B cell (primary cell): ENCODE results near the gene PGA5. TPM values are rescaled to one million over a fixed set of nuclear protein-coding genes. Genes with fewer than 3 reads are reported as not detected.

ENCODE experiments used
- ATAC-seq: fragments of 200-7000 bp; cut with Tn5 transposase; one replicate; pipeline ENCODE4 v1.10.0; 2021; ENCODE audit warnings: low read depth, mild to moderate bottlenecking, moderate number of reproducible peaks, moderate library complexity
- CTCF ChIA-PET: fragments of 350-600 bp; sonication (Branson Sonifier 250); formaldehyde crosslinking; loops from one replicate; lab custom pipeline; 2021; ENCODE audit warnings: antibody characterized with exemption, inconsistent platforms; lab: Charles Lee
- POLR2A ChIA-PET: fragments of 350-600 bp; sonication (Branson Sonifier 250); formaldehyde crosslinking; loops from one replicate; lab custom pipeline; 2021; ENCODE audit warnings: antibody characterized with exemption; lab: Charles Lee
- DNase-seq: peaks from one replicate; pipeline ENCODE4 v3.0.0; 2013
- H2AFZ ChIP-seq: 2 replicates; pipeline ENCODE4 v1.6.1; 2012; ENCODE audit warnings: mild to moderate bottlenecking, low read depth, low read length; ENCODE audit not compliant: insufficient read depth, poor library complexity, severe bottlenecking
- H3K27ac ChIP-seq, 2 donors: 1 replicate in 1 of 2; 2 replicates in 1 of 2; pipeline ENCODE4 v1.5.1; 2012 to 2013; ENCODE audit warnings: low read length in 2 of 2, mild to moderate bottlenecking in 2 of 2, moderate library complexity in 1 of 2
- H3K27me3 ChIP-seq, 4 experiments: fragments of 200-600 bp in 1 of 4; sonication (generic) in 1 of 4; replicated peaks in 1 of 4; 1 replicate in 2 of 4; 2 replicates in 2 of 4; pipeline versions ENCODE4 v1.6.1 to v1.7.0; 2013 to 2016; ENCODE audit warnings: low read length in 3 of 4, mild to moderate bottlenecking in 2 of 4, mixed read lengths in 1 of 4, moderate library complexity in 1 of 4; ENCODE audit not compliant: insufficient read depth in 4 of 4, control insufficient read depth in 3 of 4; ENCODE audit errors: control extremely low read depth in 1 of 4
- H3K36me3 ChIP-seq, 2 experiments: replicated peaks in 1 of 2; 1 replicate in 1 of 2; 2 replicates in 1 of 2; pipeline versions ENCODE4 v1.6.1 to v1.7.1; 2013; ENCODE audit warnings: low read length in 1 of 2; ENCODE audit not compliant: insufficient read depth in 2 of 2, control insufficient read depth in 1 of 2; ENCODE audit errors: control extremely low read depth in 1 of 2, extremely low read depth in 1 of 2
- H3K4me1 ChIP-seq, 2 donors: fragments of 200-600 bp in 1 of 2; sonication (generic) in 1 of 2; 1 replicate in 1 of 2; 2 replicates in 1 of 2; pipeline versions ENCODE4 v1.5.1 to v1.6.1; 2013 to 2017; ENCODE audit warnings: low read length in 2 of 2; ENCODE audit not compliant: control insufficient read depth in 2 of 2, insufficient read depth in 2 of 2
- H3K4me2 ChIP-seq: replicated peaks from 2 replicates; pipeline ENCODE3; 2012; ENCODE audit warnings: mild to moderate bottlenecking, low read depth, low read length; ENCODE audit not compliant: poor library complexity, severe bottlenecking
- H3K4me3 ChIP-seq, 5 experiments: fragments of 200-600 bp in 1 of 5; sonication (generic) in 1 of 5; 1 replicate in 3 of 5; 2 replicates in 2 of 5; pipeline versions ENCODE4 v1.5.1 to v1.7.0; 2011 to 2016; ENCODE audit warnings: low read length in 4 of 5, mild to moderate bottlenecking in 4 of 5, low read depth in 2 of 5, control low read depth in 1 of 5, moderate library complexity in 1 of 5; ENCODE audit not compliant: insufficient read depth in 1 of 5; ENCODE audit errors: control extremely low read depth in 1 of 5, extremely low read depth in 1 of 5
- H3K79me2 ChIP-seq: fragments of 200-600 bp; sonication (generic); one replicate; pipeline ENCODE4 v1.6.0; 2016; ENCODE audit warnings: low read length; ENCODE audit not compliant: control insufficient read depth, insufficient read depth
- H3K9ac ChIP-seq: fragments of 200-600 bp; sonication (generic); 2 replicates; pipeline ENCODE4 v1.6.1; 2017; ENCODE audit warnings: mild to moderate bottlenecking, low read length, moderate library complexity
- H3K9me3 ChIP-seq, 3 donors: one replicate each; pipeline versions ENCODE4 v1.6.1 to v1.7.1; 2013; ENCODE audit warnings: low read length in 2 of 3; ENCODE audit not compliant: control insufficient read depth in 2 of 3, insufficient read depth in 1 of 3; ENCODE audit errors: control extremely low read depth in 1 of 3
- H4K20me1 ChIP-seq: 2 replicates; pipeline ENCODE4 v1.6.0; 2012; ENCODE audit warnings: mild to moderate bottlenecking, low read length; ENCODE audit not compliant: insufficient read depth, control insufficient read depth, poor library complexity, severe bottlenecking
- H3K27ac Mint-ChIP-seq: one replicate; pipeline ENCODE4 v1.8.0; 2021; ENCODE audit warnings: mixed read lengths
- H3K27me3 Mint-ChIP-seq: one replicate; pipeline ENCODE4 v1.8.0; 2021; ENCODE audit warnings: mixed read lengths
- H3K4me1 Mint-ChIP-seq: one replicate; pipeline ENCODE4 v1.8.0; 2021; ENCODE audit warnings: mixed read lengths
- H3K4me3 Mint-ChIP-seq: one replicate; pipeline ENCODE4 v1.8.0; 2021; ENCODE audit warnings: mixed read lengths
- H3K9me3 Mint-ChIP-seq: one replicate; pipeline ENCODE4 v1.8.0; 2022; ENCODE audit warnings: mixed read lengths; ENCODE audit not compliant: insufficient read depth
- EZH2 ChIP-seq: IDR thresholded peaks from 2 replicates; pipeline ENCODE4 v1.6.1; 2012; ENCODE audit warnings: borderline replicate concordance, low read depth, mild to moderate bottlenecking, moderate library complexity, low read length; ENCODE audit not compliant: insufficient read depth, poor library complexity, severe bottlenecking
- WGBS: methylation state at CpG from one replicate; pipeline ENCODE4 v1.1.5; 2013; ENCODE audit warnings: missing lambda C conversion rate; ENCODE audit not compliant: insufficient coverage; 5-methylcytosine and 5-hydroxymethylcytosine counted together
- intact Hi-C: fragments of 100-400 bp; cut with micrococcal nuclease; formaldehyde crosslinking; loops from one replicate; pipeline ENCODE4 v1.10.0; 2022
- polyA plus RNA-seq: library from polyadenylated mRNA; depleted of rRNA; stranded (reverse); fragments of >200 nt; gene quantifications from 2 replicates; pipeline ENCODE4 v1.2.3, GENCODE V29; 2012
- total RNA-seq, 2 donors: library from RNA; stranded (reverse); fragments of 120-200 nt in 1 of 2; gene quantifications; 1 replicate in 1 of 2; 2 replicates in 1 of 2; pipeline versions ENCODE4 v1.2.3 to v1.2.4, GENCODE V29; 2013 to 2022
- TF ChIP-seq, protein P1 (sequence below): fragments of 200-600 bp; IDR thresholded peaks from one replicate; pipeline ENCODE4 v1.8.0; 2022; ENCODE audit warnings: antibody characterized with exemption, mild to moderate bottlenecking

The PGA5 gene
- total and polyA plus RNA-seq, 2 donors (not counting 1 experiment from before 2014, with no cell fraction given): not detected

GRCh38 chr11:61256710-61257482, 15.9 kb downstream of the PGA5 start:
- TF ChIP-seq EZH2: no peak
- TF ChIP-seq, protein P1, sequence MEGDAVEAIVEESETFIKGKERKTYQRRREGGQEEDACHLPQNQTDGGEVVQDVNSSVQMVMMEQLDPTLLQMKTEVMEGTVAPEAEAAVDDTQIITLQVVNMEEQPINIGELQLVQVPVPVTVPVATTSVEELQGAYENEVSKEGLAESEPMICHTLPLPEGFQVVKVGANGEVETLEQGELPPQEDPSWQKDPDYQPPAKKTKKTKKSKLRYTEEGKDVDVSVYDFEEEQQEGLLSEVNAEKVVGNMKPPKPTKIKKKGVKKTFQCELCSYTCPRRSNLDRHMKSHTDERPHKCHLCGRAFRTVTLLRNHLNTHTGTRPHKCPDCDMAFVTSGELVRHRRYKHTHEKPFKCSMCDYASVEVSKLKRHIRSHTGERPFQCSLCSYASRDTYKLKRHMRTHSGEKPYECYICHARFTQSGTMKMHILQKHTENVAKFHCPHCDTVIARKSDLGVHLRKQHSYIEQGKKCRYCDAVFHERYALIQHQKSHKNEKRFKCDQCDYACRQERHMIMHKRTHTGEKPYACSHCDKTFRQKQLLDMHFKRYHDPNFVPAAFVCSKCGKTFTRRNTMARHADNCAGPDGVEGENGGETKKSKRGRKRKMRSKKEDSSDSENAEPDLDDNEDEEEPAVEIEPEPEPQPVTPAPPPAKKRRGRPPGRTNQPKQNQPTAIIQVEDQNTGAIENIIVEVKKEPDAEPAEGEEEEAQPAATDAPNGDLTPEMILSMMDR: no peak
- no peak overlapping the region for H3K4me3 Mint-ChIP-seq
- DNase-seq (no peak), ATAC-seq (no peak)
- no peaks in the 10 kb centered on the region for H3K27me3 Mint-ChIP-seq
- intact Hi-C loops: loop anchor here (10.0 kb wide), 1 partner anchor 128 kb away; no protein-coding TSS in a partner anchor
- WGBS: 91% methylated on average over 15 of the region's 18 CpGs
- H3K27ac Mint-ChIP-seq: no peak overlapping the region
- no peaks in the 10 kb centered on the region for H3K9me3 ChIP-seq
- no peak overlapping the region for H3K4me3 ChIP-seq
- H3K4me1 ChIP-seq: no peaks in the 10 kb centered on the region
- no peaks in the 10 kb centered on the region for H3K9me3 Mint-ChIP-seq
- no peaks in the 10 kb centered on the region for H3K27me3 ChIP-seq
- H3K79me2 ChIP-seq: no peaks in the 10 kb centered on the region
- H3K4me1 Mint-ChIP-seq: no peaks in the 10 kb centered on the region
- H4K20me1 ChIP-seq: no peaks in the 10 kb centered on the region
- H2AFZ ChIP-seq: no peak overlapping the region
- POLR2A ChIA-PET: no interaction called here
- H3K4me2 ChIP-seq: no peak overlapping the region
- no peaks in the 10 kb centered on the region for H3K36me3 ChIP-seq
- H3K9ac ChIP-seq: no peak overlapping the region
- H3K27ac ChIP-seq: no peak overlapping the region
- CTCF ChIA-PET: interaction anchor here (0.6 kb wide), 1 partner anchor 125 kb away, joined by 3 read pairs; no protein-coding TSS in a partner anchor

GRCh38 chr11:61258546-61258945, 17.6 kb downstream of the PGA5 start:
- Mint-ChIP-seq H3K9me3 (no peaks in the 10 kb centered on the region), H3K4me1 (no peaks in the 10 kb centered on the region), H3K27ac (no peak overlapping the region), H3K4me3 (no peak overlapping the region), H3K27me3 (no peaks in the 10 kb centered on the region)
- no peak overlapping the region for H3K27ac ChIP-seq
- no peaks in the 10 kb centered on the region for H3K79me2 ChIP-seq
- DNase-seq (no peak), ATAC-seq (no peak)
- intact Hi-C loops: loop anchor here (10.0 kb wide), 1 partner anchor 126 kb away; no protein-coding TSS in a partner anchor
- H2AFZ ChIP-seq: no peak overlapping the region
- no peaks in the 10 kb centered on the region for H3K36me3 ChIP-seq
- no peak for TF ChIP-seq EZH2
- TF ChIP-seq, protein P1: no peak
- 94% methylated on average over 8 of the region's 9 CpGs for WGBS
- H3K4me3 ChIP-seq: no peak overlapping the region
- no peaks in the 10 kb centered on the region for H3K27me3 ChIP-seq
- POLR2A ChIA-PET: no interaction called here
- no peaks in the 10 kb centered on the region for H3K4me1 ChIP-seq
- CTCF ChIA-PET: no interaction called here
- H3K9ac ChIP-seq: no peak overlapping the region
- no peaks in the 10 kb centered on the region for H3K9me3 ChIP-seq
- no peaks in the 10 kb centered on the region for H4K20me1 ChIP-seq
- no peak overlapping the region for H3K4me2 ChIP-seq
